B cell (primary cell): ENCODE measurements around the gene SPOCK1. TPM values are rescaled to one million over a fixed set of nuclear protein-coding genes. Genes with fewer than 3 reads are reported as not detected.

Source experiments
- ATAC-seq: fragments of 200-7000 bp; cut with Tn5 transposase; one replicate; pipeline ENCODE4 v1.10.0; 2021; ENCODE audit warnings: low read depth, mild to moderate bottlenecking, moderate number of reproducible peaks, moderate library complexity
- CTCF ChIA-PET: fragments of 350-600 bp; sonication (Branson Sonifier 250); formaldehyde crosslinking; loops from one replicate; lab custom pipeline; 2021; ENCODE audit warnings: antibody characterized with exemption, inconsistent platforms; lab: Charles Lee
- POLR2A ChIA-PET: fragments of 350-600 bp; sonication (Branson Sonifier 250); formaldehyde crosslinking; loops from one replicate; lab custom pipeline; 2021; ENCODE audit warnings: antibody characterized with exemption; lab: Charles Lee
- DNase-seq: peaks from one replicate; pipeline ENCODE4 v3.0.0; 2013
- H2AFZ ChIP-seq: 2 replicates; pipeline ENCODE4 v1.6.1; 2012; ENCODE audit warnings: mild to moderate bottlenecking, low read depth, low read length; ENCODE audit not compliant: insufficient read depth, poor library complexity, severe bottlenecking
- H3K27ac ChIP-seq, 2 donors: 1 replicate in 1 of 2; 2 replicates in 1 of 2; pipeline ENCODE4 v1.5.1; 2012 to 2013; ENCODE audit warnings: low read length in 2 of 2, mild to moderate bottlenecking in 2 of 2, moderate library complexity in 1 of 2
- H3K27me3 ChIP-seq, 4 experiments: fragments of 200-600 bp in 1 of 4; sonication (generic) in 1 of 4; replicated peaks in 1 of 4; 1 replicate in 2 of 4; 2 replicates in 2 of 4; pipeline versions ENCODE4 v1.6.1 to v1.7.0; 2013 to 2016; ENCODE audit warnings: low read length in 3 of 4, mild to moderate bottlenecking in 2 of 4, mixed read lengths in 1 of 4, moderate library complexity in 1 of 4; ENCODE audit not compliant: insufficient read depth in 4 of 4, control insufficient read depth in 3 of 4; ENCODE audit errors: control extremely low read depth in 1 of 4
- H3K36me3 ChIP-seq, 2 experiments: replicated peaks in 1 of 2; 1 replicate in 1 of 2; 2 replicates in 1 of 2; pipeline versions ENCODE4 v1.6.1 to v1.7.1; 2013; ENCODE audit warnings: low read length in 1 of 2; ENCODE audit not compliant: insufficient read depth in 2 of 2, control insufficient read depth in 1 of 2; ENCODE audit errors: control extremely low read depth in 1 of 2, extremely low read depth in 1 of 2
- H3K4me1 ChIP-seq, 2 donors: fragments of 200-600 bp in 1 of 2; sonication (generic) in 1 of 2; 1 replicate in 1 of 2; 2 replicates in 1 of 2; pipeline versions ENCODE4 v1.5.1 to v1.6.1; 2013 to 2017; ENCODE audit warnings: low read length in 2 of 2; ENCODE audit not compliant: control insufficient read depth in 2 of 2, insufficient read depth in 2 of 2
- H3K4me2 ChIP-seq: replicated peaks from 2 replicates; pipeline ENCODE3; 2012; ENCODE audit warnings: mild to moderate bottlenecking, low read depth, low read length; ENCODE audit not compliant: poor library complexity, severe bottlenecking
- H3K4me3 ChIP-seq, 5 experiments: fragments of 200-600 bp in 1 of 5; sonication (generic) in 1 of 5; 1 replicate in 3 of 5; 2 replicates in 2 of 5; pipeline versions ENCODE4 v1.5.1 to v1.7.0; 2011 to 2016; ENCODE audit warnings: low read length in 4 of 5, mild to moderate bottlenecking in 4 of 5, low read depth in 2 of 5, control low read depth in 1 of 5, moderate library complexity in 1 of 5; ENCODE audit not compliant: insufficient read depth in 1 of 5; ENCODE audit errors: control extremely low read depth in 1 of 5, extremely low read depth in 1 of 5
- H3K79me2 ChIP-seq: fragments of 200-600 bp; sonication (generic); one replicate; pipeline ENCODE4 v1.6.0; 2016; ENCODE audit warnings: low read length; ENCODE audit not compliant: control insufficient read depth, insufficient read depth
- H3K9ac ChIP-seq: fragments of 200-600 bp; sonication (generic); 2 replicates; pipeline ENCODE4 v1.6.1; 2017; ENCODE audit warnings: mild to moderate bottlenecking, low read length, moderate library complexity
- H3K9me3 ChIP-seq, 3 donors: one replicate each; pipeline versions ENCODE4 v1.6.1 to v1.7.1; 2013; ENCODE audit warnings: low read length in 2 of 3; ENCODE audit not compliant: control insufficient read depth in 2 of 3, insufficient read depth in 1 of 3; ENCODE audit errors: control extremely low read depth in 1 of 3
- H4K20me1 ChIP-seq: 2 replicates; pipeline ENCODE4 v1.6.0; 2012; ENCODE audit warnings: mild to moderate bottlenecking, low read length; ENCODE audit not compliant: insufficient read depth, control insufficient read depth, poor library complexity, severe bottlenecking
- H3K27ac Mint-ChIP-seq: one replicate; pipeline ENCODE4 v1.8.0; 2021; ENCODE audit warnings: mixed read lengths
- H3K27me3 Mint-ChIP-seq: one replicate; pipeline ENCODE4 v1.8.0; 2021; ENCODE audit warnings: mixed read lengths
- H3K4me1 Mint-ChIP-seq: one replicate; pipeline ENCODE4 v1.8.0; 2021; ENCODE audit warnings: mixed read lengths
- H3K4me3 Mint-ChIP-seq: one replicate; pipeline ENCODE4 v1.8.0; 2021; ENCODE audit warnings: mixed read lengths
- H3K9me3 Mint-ChIP-seq: one replicate; pipeline ENCODE4 v1.8.0; 2022; ENCODE audit warnings: mixed read lengths; ENCODE audit not compliant: insufficient read depth
- CTCF ChIP-seq: fragments of 200-600 bp; IDR thresholded peaks from one replicate; pipeline ENCODE4 v1.8.0; 2022; ENCODE audit warnings: antibody characterized with exemption, mild to moderate bottlenecking
- EZH2 ChIP-seq: IDR thresholded peaks from 2 replicates; pipeline ENCODE4 v1.6.1; 2012; ENCODE audit warnings: borderline replicate concordance, low read depth, mild to moderate bottlenecking, moderate library complexity, low read length; ENCODE audit not compliant: insufficient read depth, poor library complexity, severe bottlenecking
- WGBS: methylation state at CpG from one replicate; pipeline ENCODE4 v1.1.5; 2013; ENCODE audit warnings: missing lambda C conversion rate; ENCODE audit not compliant: insufficient coverage; 5-methylcytosine and 5-hydroxymethylcytosine counted together
- intact Hi-C: fragments of 100-400 bp; cut with micrococcal nuclease; formaldehyde crosslinking; loops from one replicate; pipeline ENCODE4 v1.10.0; 2022
- polyA plus RNA-seq: library from polyadenylated mRNA; depleted of rRNA; stranded (reverse); fragments of >200 nt; gene quantifications from 2 replicates; pipeline ENCODE4 v1.2.3, GENCODE V29; 2012
- total RNA-seq, 2 donors: library from RNA; stranded (reverse); fragments of 120-200 nt in 1 of 2; gene quantifications; 1 replicate in 1 of 2; 2 replicates in 1 of 2; pipeline versions ENCODE4 v1.2.3 to v1.2.4, GENCODE V29; 2013 to 2022

SPOCK1 gene
- total and polyA plus RNA-seq, 2 donors (not counting 1 experiment from before 2014, with no cell fraction given), result not detected

DNA sequence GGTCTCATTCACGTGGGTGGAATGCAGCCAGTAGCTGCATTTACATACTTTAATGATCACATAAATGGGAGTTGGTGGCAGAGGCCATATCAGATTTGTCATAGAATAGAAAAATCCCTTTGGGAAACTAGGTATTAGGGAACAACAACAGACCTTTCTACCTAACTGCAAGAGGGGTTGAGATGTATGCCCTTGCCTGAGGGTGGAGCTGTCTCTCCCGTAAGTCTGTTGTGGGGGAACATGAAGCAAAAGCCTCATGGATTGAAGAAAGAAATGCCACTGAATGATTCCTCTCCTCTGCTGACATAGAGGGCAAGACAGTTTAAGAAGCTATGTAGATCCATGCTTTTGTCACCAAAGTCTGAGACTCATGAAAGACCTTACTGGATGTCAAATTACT lies 461.3 kb downstream of the SPOCK1 start:
- H3K36me3 ChIP-seq, result no peaks in the 10 kb centered on the region
- TF ChIP-seq EZH2 (no peak), CTCF (no peak)
- ATAC-seq, result no peak
- Mint-ChIP-seq H3K27ac (no peak overlapping the region), H3K4me1 (no peaks in the 10 kb centered on the region), H3K27me3 (peaks cover 3% of the 10 kb centered on the region), H3K4me3 (no peak overlapping the region), H3K9me3 (peaks cover 6% of the 10 kb centered on the region)
- H3K27ac ChIP-seq, result no peak overlapping the region
- no peak overlapping the region for H3K4me2 ChIP-seq
- no peaks in the 10 kb centered on the region for H4K20me1 ChIP-seq
- no peaks in the 10 kb centered on the region for H3K4me1 ChIP-seq
- no peak overlapping the region for H3K4me3 ChIP-seq
- H3K27me3 ChIP-seq, result no peaks in the 10 kb centered on the region
- POLR2A ChIA-PET, result no interaction called here
- H3K9ac ChIP-seq, result no peak overlapping the region
- no CpG with 5 or more reads among the region's 2 CpGs for WGBS
- no peaks in the 10 kb centered on the region for H3K79me2 ChIP-seq
- DNase-seq, result no peak
- H2AFZ ChIP-seq, result no peak overlapping the region
- H3K9me3 ChIP-seq, result peaks cover 0 to 14% (median under 1%) of the 10 kb centered on the region in 3 donors
- intact Hi-C loops, result no loop called here
- CTCF ChIA-PET, result no interaction called here

GRCh38 chr5:137036640-137037039 lies 462.5 kb downstream of the SPOCK1 start:
- no peaks in the 10 kb centered on the region for H3K79me2 ChIP-seq
- no peak overlapping the region for H3K27ac Mint-ChIP-seq
- H3K27me3 ChIP-seq, result no peaks in the 10 kb centered on the region
- no peak overlapping the region for H3K27ac ChIP-seq
- intact Hi-C loops, result no loop called here
- no peak for TF ChIP-seq CTCF
- POLR2A ChIA-PET, result no interaction called here
- H3K4me1 Mint-ChIP-seq, result no peaks in the 10 kb centered on the region
- no peaks in the 10 kb centered on the region for H3K9me3 Mint-ChIP-seq
- H3K36me3 ChIP-seq, result no peaks in the 10 kb centered on the region
- ATAC-seq, result no peak
- H3K9ac ChIP-seq, result no peak overlapping the region
- H3K4me3 ChIP-seq, result no peak overlapping the region
- DNase-seq, result no peak
- no peaks in the 10 kb centered on the region for H4K20me1 ChIP-seq
- H2AFZ ChIP-seq, result no peak overlapping the region
- H3K27me3 Mint-ChIP-seq, result peaks cover 3% of the 10 kb centered on the region
- CTCF ChIA-PET, result no interaction called here
- WGBS, result 58% methylated on average over 4 of the region's 7 CpGs
- no peak overlapping the region for H3K4me2 ChIP-seq
- no peak overlapping the region for H3K4me3 Mint-ChIP-seq
- H3K9me3 ChIP-seq, result peaks cover 0 to 14% (median 0%) of the 10 kb centered on the region in 3 donors
- no peaks in the 10 kb centered on the region for H3K4me1 ChIP-seq
